ENCODE results near the gene PDLIM3.

DNA sequence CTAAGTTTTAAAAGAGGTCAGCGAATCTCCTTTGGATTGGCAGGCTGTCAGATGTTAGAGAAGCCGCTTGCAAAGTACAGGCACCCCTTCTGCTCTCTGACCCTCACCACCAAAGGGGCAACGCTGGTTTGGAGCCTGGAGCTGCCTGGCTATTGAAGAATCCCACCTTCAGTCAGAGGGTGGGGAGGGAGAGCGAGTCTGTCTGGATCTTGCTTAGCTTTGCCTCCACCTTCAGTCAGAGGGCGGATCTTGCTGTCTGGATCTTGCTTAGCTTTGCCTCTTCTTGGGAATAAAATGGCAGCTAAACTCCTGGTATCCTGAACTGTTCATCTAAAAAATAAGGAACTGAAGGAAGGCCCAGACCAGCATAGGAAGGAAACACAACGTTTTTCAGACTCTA lies 71.1 kb downstream of the PDLIM3 start:
- TF ChIP-seq RFX5 (IDR thresholded peaks at IDR 0.05; ENCODE audit: low read depth, low read length): no peak
- TF ChIP-seq BHLHE40 (IDR thresholded peaks at IDR 0.05; ENCODE audit: low read depth, low read length): no peak
- TF ChIP-seq, protein P1, sequence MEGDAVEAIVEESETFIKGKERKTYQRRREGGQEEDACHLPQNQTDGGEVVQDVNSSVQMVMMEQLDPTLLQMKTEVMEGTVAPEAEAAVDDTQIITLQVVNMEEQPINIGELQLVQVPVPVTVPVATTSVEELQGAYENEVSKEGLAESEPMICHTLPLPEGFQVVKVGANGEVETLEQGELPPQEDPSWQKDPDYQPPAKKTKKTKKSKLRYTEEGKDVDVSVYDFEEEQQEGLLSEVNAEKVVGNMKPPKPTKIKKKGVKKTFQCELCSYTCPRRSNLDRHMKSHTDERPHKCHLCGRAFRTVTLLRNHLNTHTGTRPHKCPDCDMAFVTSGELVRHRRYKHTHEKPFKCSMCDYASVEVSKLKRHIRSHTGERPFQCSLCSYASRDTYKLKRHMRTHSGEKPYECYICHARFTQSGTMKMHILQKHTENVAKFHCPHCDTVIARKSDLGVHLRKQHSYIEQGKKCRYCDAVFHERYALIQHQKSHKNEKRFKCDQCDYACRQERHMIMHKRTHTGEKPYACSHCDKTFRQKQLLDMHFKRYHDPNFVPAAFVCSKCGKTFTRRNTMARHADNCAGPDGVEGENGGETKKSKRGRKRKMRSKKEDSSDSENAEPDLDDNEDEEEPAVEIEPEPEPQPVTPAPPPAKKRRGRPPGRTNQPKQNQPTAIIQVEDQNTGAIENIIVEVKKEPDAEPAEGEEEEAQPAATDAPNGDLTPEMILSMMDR (conservative IDR thresholded peaks at IDR 0.05; ENCODE audit: low read depth, low read length): no peak
- no peak for TF ChIP-seq RAD21 (IDR thresholded peaks at IDR 0.05; ENCODE audit: low read length)
- TF ChIP-seq, protein P2, sequence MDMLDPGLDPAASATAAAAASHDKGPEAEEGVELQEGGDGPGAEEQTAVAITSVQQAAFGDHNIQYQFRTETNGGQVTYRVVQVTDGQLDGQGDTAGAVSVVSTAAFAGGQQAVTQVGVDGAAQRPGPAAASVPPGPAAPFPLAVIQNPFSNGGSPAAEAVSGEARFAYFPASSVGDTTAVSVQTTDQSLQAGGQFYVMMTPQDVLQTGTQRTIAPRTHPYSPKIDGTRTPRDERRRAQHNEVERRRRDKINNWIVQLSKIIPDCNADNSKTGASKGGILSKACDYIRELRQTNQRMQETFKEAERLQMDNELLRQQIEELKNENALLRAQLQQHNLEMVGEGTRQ (IDR thresholded peaks at IDR 0.05; ENCODE audit: low read depth, low read length): no peak
- TF ChIP-seq NFE2L2 (IDR thresholded peaks at IDR 0.05; ENCODE audit: low read depth, low read length): no peak
- no peak for TF ChIP-seq POLR2A (IDR thresholded peaks at IDR 0.05; ENCODE audit: low read depth, low read length)
- no peak for TF ChIP-seq RCOR1 (IDR thresholded peaks at IDR 0.05; ENCODE audit: insufficient replicate concordance, low read length)
- TF ChIP-seq CEBPB (IDR thresholded peaks at IDR 0.05; ENCODE audit: low read depth, low read length): no peak
- no peak for TF ChIP-seq MXI1 (IDR thresholded peaks at IDR 0.05; ENCODE audit: borderline replicate concordance, low read depth, low read length)

Measured in IMR-90 (cell line).